NCI-H748 treated with DMSO at 0.1 percent for 48 hours (cell line): Measurements from ENCODE around the gene CREBRF.
"Not testable (repeated sequence)": the region's sequence is repeated elsewhere in the genome, so short reads cannot be mapped to it uniquely, and the experiment has no call there.

ENCODE experiments used
- DNase-seq: peaks from one replicate; lab custom pipeline; 2025; lab: John Stamatoyannopoulos, UW

CREBRF gene

GRCh38 chr5:173039188-173039587, 17.0 kb upstream of the CREBRF start:
- DNase-seq: no peak

- no peak for DNase-seq
These were observed 16.2 kb upstream of the CREBRF start for GRCh38 chr5:173039964-173040363.

DNA sequence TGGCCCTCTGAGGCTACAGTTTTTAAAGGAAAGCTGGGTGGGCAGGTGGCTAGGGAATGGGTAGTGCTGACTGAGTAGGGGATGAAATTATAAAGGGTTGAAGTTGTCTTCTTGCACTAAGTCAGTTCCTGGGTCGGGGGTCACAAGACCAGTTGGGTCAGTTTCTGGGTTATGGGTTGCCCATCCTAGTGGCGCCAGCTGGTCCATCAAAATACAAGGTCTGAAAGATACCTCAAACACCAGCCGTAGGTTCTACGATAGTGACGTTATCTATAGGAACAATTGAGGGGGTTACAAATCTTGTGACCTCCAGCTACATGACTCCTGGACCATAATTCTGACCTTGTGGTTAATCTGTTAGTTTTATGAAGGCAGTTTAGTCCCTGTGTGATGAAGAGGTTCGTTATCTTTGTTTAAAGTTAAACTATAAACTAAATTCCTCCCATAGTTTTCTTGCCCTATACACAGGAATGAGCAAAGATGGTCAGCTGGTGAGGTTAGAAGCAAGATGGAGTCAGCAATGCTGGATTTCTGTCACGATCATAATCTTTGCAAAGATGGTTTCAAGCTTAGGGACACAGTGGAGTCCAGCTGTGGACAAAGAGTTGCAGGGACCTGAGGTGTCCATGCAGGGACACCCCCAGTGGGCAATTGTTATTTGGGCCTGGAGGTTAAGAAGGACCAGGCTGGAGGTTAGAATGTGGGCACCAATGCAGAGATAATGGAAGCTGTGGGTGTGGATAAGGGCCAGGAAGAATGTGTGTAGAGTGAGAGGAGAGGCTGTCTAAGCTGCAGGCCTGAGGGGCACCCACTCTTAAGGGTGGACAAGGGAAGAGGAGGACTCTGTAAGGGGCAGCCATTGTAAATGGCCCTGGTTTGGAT, 14.0 kb upstream of the CREBRF start:
- no peak for DNase-seq

GRCh38 chr5:173042763-173043107, 13.4 kb upstream of the CREBRF start:
- no peak for DNase-seq

DNA sequence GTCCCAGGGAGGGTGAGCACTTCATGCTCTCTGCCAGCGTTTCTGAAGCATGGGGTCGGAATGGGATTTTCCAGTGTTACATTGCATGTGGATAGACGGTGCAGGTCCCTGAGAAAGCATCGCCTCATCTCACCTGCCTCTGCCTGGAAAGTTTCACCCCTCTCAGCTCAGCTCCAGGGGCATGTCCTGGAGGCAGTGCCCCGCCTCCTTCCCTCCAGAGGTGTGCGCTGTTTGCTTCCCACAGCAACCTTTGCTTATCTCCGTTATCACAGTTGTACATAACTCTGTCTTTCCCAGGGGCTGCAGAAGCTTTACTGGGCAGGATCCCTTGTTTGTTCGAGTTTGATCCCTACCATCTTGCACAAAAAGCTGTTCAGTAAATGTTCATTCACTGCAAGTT, 10.7 kb upstream of the CREBRF start:
- no peak for DNase-seq

DNA sequence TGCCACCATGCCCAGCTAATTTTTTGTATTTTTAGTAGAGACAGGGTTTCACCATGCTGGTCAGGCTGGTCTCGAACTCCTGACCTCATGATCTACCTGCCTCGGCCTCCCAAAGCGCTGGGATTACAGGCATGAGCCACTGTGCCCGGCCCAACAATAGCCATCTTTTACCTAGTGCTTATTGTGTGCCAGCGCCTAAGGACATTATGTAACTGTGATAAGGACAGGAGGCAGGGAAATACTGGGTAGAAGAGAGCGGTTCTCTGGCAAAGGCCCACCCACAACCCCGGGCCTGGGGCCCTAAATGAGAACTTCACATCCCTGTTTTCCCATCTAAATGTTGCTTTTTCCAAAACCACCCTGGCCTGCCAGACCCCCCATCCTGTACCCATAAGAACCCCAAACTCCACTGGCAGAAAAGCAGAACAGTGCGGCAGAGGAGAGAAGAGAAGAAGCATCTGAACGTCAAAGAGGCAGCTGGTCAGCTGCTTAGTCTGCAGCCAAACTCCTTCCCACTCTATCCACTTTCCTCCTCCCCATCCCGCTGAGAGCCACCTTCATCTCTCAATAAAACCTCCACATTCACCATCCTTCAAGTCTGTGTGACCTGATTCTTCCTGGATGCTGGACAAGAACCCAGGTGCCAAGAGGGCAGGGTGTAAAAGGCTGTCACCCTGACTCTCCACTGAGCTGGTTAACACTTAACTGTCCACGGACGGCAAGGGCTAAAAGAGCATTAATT, 8.9 kb upstream of the CREBRF start:
- not testable (repeated sequence) for DNase-seq

GRCh38 chr5:173047838-173048105, 8.4 kb upstream of the CREBRF start:
- no peak for DNase-seq

- DNase-seq: no peak
These were observed 5.4 kb upstream of the CREBRF start for GRCh38 chr5:173050791-173051190.

DNA sequence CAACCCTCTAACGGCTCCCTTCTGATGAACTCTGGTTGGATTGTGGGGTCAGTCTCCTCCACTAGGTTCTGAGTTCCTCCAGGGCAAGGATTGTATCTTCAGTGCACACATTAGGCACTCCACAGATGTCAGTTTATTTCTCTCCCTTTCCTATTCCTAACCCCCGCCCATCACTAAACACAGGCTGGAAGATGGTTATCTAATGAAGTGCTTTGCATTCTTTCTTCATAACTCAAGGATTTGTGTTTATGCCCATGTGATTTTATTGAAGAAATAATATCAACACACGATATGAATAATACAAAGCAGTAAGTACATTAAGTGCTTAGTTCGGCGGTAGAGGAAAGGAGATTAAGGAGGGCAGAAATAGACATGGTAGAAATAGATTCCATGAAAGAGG, 4.4 kb upstream of the CREBRF start:
- DNase-seq: no peak

GRCh38 chr5:173053041-173053440, 3.1 kb upstream of the CREBRF start:
- no peak for DNase-seq

DNA sequence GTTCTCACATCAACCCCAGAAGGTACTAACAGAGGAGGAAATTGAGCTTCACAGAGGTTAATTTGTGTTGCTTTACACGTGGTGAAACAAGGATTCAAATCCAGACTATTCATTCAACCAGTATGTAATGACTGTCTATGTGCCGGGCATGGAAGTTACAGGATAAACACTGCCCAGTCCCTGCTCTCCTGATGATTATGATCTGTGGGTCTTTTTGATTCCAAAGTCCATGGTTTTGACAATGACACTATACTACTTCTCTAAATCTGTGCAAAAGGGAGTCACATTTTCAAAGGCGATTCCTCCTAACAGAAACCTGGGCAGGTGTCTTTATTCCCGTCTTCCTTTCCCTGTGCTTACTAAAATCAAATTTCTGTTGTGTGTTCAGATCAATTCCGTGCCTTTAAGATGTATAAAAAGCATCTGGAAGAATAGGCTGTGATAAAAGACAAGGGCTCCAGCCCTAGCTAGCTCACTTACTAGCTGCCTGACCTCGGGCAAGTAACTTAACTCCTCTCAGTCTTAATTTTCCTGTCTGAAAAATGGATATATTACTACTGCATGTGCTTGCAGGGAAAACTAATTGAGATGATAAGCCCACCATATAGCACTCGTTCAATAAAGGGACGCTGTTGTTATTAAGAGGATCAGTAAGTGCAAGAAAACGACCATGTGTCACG, 970 bp upstream of the CREBRF start:
- DNase-seq: no peak

- DNase-seq: no peak
These were observed 500 bp upstream of the CREBRF start for GRCh38 chr5:173055722-173055982.

DNA sequence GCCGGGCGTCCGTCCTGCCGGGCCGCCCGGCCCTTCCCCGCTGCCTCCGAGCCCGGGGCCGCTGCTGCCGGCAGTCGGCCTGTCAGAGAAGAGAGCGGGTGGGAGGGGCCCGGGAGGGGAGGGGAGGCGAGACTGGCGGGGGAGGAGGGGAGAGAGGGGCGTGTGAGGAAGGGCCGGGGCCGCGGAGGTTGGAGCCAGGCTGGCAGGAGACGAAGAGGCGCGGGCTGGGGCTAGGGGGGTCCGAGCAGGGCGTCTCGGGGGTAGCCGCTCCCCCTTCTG, 570 bp downstream of the CREBRF start:
- no peak for DNase-seq

GRCh38 chr5:173057062-173057924, 1.1 kb downstream of the CREBRF start:
- peak; percentile 86 for DNase-seq

DNA sequence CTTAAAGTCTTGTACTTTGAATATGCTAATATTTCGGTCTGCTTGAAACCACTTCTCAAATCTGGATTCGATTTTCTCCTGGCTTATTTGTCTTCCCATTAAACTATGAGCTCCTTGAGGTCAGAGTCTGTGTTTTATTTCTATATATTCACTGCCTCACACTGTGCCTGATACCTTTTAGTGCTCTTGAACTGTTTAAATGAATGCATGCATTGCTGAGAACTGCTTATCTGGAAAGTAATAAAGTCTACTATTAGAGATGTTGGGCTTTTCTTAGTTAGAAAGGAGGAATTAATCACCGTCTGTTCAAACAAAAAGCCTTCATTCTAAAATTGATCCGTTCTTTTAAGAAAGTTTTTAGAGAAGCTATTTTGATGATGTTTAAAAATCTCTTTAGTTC, 6.0 kb downstream of the CREBRF start:
- DNase-seq: no peak

DNA sequence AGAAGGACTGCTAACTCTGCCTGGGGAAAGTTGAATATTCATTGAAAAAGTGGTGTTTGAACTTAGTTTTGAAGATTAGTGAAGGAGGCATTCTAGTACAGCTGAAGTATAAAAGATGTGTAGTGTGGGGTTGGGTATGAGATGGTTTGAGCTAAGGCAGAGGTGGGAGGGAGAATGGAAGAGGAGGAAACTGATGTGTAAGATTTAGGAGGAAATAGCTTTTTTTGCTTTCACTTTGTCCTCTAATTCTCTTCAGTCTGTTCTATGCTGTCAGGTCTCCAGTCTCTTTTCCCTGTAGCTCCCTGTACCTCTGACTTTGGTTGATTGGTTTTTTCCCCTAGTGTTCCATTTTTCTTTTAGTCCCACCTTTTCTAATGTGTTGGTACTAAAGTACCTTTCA, 9.0 kb downstream of the CREBRF start:
- no peak for DNase-seq

GRCh38 chr5:173069671-173070070, 13.5 kb downstream of the CREBRF start:
- no peak for DNase-seq

GRCh38 chr5:173075137-173075843, 19.1 kb downstream of the CREBRF start:
- no peak for DNase-seq

DNA sequence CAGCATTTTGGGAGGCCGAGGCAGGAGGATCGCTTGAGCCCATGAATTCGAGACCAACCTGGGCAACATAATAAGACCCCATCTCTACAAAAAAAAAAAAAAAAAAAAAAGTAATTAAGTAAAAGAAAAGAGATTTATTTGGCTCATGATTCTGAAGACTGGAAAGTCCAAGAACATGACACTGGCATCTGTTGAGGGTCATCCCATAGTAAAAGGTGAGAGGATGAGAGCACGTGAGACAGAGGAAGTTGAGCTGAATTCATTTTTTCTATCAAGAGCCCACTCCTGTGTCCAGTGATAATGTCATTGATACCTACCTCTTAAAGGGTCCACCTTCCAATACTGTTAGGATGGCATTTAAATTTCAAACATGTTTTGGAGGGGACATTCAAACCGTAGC, 19.8 kb downstream of the CREBRF start:
- DNase-seq: no peak

DNA sequence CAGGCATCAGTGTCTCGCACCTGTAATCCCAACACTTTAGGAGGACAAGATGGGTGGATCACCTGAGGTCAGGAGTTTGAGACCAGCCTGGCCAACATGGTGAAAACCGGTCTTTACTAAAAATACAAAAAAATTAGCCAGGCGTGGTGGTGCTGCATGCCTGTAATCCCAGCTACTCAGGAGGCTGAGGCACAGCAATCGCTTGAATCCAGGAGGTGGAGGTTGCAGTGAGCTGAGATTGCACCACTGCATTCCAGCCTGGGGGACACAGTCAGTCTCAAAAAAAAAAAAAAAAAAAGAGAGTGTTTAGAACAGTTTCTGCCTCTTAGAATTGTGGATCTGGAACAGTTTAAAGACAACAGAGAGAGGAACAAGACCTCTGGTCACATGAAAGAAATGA, 20.3 kb downstream of the CREBRF start:
- not testable (repeated sequence) for DNase-seq

- no peak for DNase-seq
These were observed 22.7 kb downstream of the CREBRF start for GRCh38 chr5:173078878-173079277.

- no peak for DNase-seq
These were observed 33.4 kb downstream of the CREBRF start for GRCh38 chr5:173089581-173089980.
